Loucy (cell line): ENCODE data around the gene SART3.

Experiments used
- H2AFZ ChIP-seq: fragments of 200-600 bp; sonication (generic); 2 replicates; pipeline ENCODE4 v1.6.0; 2016; ENCODE audit warnings: antibody characterized with exemption, mild to moderate bottlenecking, low read length, moderate library complexity
- H3F3A ChIP-seq: fragments of 200-600 bp; 2 replicates; pipeline ENCODE4 v1.6.0; 2016; ENCODE audit warnings: antibody characterized with exemption, low read depth, mild to moderate bottlenecking
- H3K27me3 ChIP-seq: fragments of 200-600 bp; sonication (generic); 2 replicates; pipeline ENCODE4 v1.6.1; 2014; ENCODE audit warnings: low read length, mild to moderate bottlenecking; ENCODE audit not compliant: insufficient read depth, poor library complexity, severe bottlenecking
- H3K36me3 ChIP-seq: fragments of 200-600 bp; sonication (generic); 2 replicates; pipeline ENCODE4 v1.6.1; 2016; ENCODE audit warnings: low read length; ENCODE audit not compliant: insufficient read depth
- H3K4me1 ChIP-seq: fragments of 200-600 bp; sonication (generic); 2 replicates; pipeline ENCODE4 v1.5.1; 2014; ENCODE audit warnings: low read length, mild to moderate bottlenecking; ENCODE audit not compliant: insufficient read depth, poor library complexity, severe bottlenecking
- H3K4me2 ChIP-seq: fragments of 200-600 bp; sonication (generic); 2 replicates; pipeline ENCODE4 v1.6.0; 2014; ENCODE audit warnings: antibody characterized with exemption, low read length, low read depth, mild to moderate bottlenecking; ENCODE audit not compliant: poor library complexity, severe bottlenecking
- H3K4me3 ChIP-seq: fragments of 200-600 bp; sonication (generic); 2 replicates; pipeline ENCODE4 v1.5.1; 2014; ENCODE audit warnings: low read length, mild to moderate bottlenecking, mixed read lengths; ENCODE audit not compliant: poor library complexity, severe bottlenecking
- H3K79me2 ChIP-seq: fragments of 200-600 bp; sonication (generic); 2 replicates; pipeline ENCODE4 v1.6.1; 2014; ENCODE audit warnings: low read length; ENCODE audit not compliant: insufficient read depth
- H3K9ac ChIP-seq: fragments of 200-600 bp; sonication (generic); 2 replicates; pipeline ENCODE4 v1.6.0; 2014; ENCODE audit warnings: mild to moderate bottlenecking, low read depth, low read length, moderate library complexity; ENCODE audit not compliant: poor library complexity, severe bottlenecking
- H3K9me2 ChIP-seq: fragments of 200-600 bp; sonication (generic); replicated peaks from 2 replicates; pipeline ENCODE4 v1.6.1; 2016; ENCODE audit warnings: low read depth, low read length, mixed read lengths
- H3K9me3 ChIP-seq: fragments of 200-600 bp; sonication (generic); 2 replicates; pipeline ENCODE4 v1.6.1; 2014; ENCODE audit warnings: mild to moderate bottlenecking, antibody characterized with exemption, low read length, low read depth; ENCODE audit not compliant: insufficient read depth
- H4K20me1 ChIP-seq: fragments of 200-600 bp; sonication (generic); 2 replicates; pipeline ENCODE4 v1.6.0; 2014; ENCODE audit warnings: antibody characterized with exemption, low read length, mild to moderate bottlenecking; ENCODE audit not compliant: insufficient read depth, poor library complexity, severe bottlenecking
- EZH2phosphoT487 ChIP-seq: fragments of 200-600 bp; IDR thresholded peaks from 2 replicates; pipeline ENCODE4 v1.6.1; 2018; ENCODE audit warnings: antibody characterized with exemption, mild to moderate bottlenecking, moderate library complexity, borderline replicate concordance
- TF ChIP-seq, protein P1 (sequence below): fragments of 200-600 bp; sonication (generic); conservative IDR thresholded peaks from 2 replicates; pipeline ENCODE4 v1.5.1; 2014; ENCODE audit warnings: mild to moderate bottlenecking, antibody characterized with exemption, low read length

SART3 gene, protein sequence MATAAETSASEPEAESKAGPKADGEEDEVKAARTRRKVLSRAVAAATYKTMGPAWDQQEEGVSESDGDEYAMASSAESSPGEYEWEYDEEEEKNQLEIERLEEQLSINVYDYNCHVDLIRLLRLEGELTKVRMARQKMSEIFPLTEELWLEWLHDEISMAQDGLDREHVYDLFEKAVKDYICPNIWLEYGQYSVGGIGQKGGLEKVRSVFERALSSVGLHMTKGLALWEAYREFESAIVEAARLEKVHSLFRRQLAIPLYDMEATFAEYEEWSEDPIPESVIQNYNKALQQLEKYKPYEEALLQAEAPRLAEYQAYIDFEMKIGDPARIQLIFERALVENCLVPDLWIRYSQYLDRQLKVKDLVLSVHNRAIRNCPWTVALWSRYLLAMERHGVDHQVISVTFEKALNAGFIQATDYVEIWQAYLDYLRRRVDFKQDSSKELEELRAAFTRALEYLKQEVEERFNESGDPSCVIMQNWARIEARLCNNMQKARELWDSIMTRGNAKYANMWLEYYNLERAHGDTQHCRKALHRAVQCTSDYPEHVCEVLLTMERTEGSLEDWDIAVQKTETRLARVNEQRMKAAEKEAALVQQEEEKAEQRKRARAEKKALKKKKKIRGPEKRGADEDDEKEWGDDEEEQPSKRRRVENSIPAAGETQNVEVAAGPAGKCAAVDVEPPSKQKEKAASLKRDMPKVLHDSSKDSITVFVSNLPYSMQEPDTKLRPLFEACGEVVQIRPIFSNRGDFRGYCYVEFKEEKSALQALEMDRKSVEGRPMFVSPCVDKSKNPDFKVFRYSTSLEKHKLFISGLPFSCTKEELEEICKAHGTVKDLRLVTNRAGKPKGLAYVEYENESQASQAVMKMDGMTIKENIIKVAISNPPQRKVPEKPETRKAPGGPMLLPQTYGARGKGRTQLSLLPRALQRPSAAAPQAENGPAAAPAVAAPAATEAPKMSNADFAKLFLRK

DNA sequence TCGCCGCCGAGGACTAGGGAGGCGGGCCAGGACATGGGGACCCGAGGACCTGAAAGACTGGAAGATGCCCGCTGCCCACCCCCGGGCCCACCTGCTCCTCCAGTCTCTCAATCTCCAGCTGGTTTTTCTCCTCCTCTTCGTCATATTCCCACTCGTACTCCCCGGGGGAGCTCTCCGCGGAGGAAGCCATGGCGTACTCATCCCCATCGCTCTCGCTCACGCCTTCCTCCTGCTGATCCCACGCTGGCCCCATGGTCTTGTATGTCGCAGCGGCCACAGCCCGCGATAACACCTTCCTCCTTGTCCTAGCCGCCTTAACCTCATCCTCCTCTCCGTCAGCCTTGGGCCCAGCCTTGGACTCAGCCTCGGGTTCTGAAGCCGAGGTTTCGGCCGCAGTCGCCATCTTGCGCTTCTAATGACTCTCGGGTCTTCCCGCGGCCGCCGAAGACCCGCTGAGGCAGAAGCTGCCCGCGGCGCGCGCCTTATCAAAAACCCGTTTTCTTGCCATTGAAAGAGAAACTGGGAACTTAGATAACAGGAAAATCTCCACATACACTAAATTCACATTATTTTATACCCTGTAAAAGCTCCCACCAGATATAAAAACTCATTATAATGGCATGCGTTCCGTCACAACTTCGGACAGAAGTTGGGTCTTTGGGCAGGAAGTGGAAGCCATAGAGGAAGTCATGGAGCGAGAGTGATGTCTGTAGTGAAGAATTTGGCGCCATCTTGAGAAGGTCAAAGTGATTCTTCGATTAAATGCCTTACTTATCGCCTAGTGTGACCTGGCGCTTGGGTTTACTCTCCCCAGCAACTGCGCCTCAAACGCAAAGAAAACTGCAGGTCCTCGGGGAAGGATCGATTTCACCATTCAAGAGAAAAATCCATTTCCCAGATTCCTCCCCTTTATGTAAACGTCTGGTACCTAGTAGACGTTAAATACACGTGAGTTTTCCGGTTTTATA is at the start of gene SART3:
Gene SART3 (minus strand): TSS at position 422 of the 968 bp plus-strand sequence. CDS start 19 bp downstream, at position 403.
- Histone ChIP-seq H3K79me2 (peaks cover 66% of the 10 kb centered on the region), H3F3A (peaks cover 17% of the 10 kb centered on the region), H2AFZ (peak within 1 kb of the TSS; percentile 96), H3K9ac (peak within 1 kb of the TSS; percentile 97), H3K9me2 (no peaks in the 10 kb centered on the region), H3K4me2 (peak within 1 kb of the TSS; percentile 100), H3K4me3 (peak within 1 kb of the TSS; percentile 85), H3K9me3 (no peaks in the 10 kb centered on the region), H4K20me1 (peaks cover 53% of the 10 kb centered on the region), H3K36me3 (no peaks in the 10 kb centered on the region), H3K4me1 (peaks cover 61% of the 10 kb centered on the region), H3K27me3 (peaks cover 4% of the 10 kb centered on the region)
- no peak for TF ChIP-seq EZH2phosphoT487
- TF ChIP-seq, protein P1, sequence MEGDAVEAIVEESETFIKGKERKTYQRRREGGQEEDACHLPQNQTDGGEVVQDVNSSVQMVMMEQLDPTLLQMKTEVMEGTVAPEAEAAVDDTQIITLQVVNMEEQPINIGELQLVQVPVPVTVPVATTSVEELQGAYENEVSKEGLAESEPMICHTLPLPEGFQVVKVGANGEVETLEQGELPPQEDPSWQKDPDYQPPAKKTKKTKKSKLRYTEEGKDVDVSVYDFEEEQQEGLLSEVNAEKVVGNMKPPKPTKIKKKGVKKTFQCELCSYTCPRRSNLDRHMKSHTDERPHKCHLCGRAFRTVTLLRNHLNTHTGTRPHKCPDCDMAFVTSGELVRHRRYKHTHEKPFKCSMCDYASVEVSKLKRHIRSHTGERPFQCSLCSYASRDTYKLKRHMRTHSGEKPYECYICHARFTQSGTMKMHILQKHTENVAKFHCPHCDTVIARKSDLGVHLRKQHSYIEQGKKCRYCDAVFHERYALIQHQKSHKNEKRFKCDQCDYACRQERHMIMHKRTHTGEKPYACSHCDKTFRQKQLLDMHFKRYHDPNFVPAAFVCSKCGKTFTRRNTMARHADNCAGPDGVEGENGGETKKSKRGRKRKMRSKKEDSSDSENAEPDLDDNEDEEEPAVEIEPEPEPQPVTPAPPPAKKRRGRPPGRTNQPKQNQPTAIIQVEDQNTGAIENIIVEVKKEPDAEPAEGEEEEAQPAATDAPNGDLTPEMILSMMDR, result no peak

DNA sequence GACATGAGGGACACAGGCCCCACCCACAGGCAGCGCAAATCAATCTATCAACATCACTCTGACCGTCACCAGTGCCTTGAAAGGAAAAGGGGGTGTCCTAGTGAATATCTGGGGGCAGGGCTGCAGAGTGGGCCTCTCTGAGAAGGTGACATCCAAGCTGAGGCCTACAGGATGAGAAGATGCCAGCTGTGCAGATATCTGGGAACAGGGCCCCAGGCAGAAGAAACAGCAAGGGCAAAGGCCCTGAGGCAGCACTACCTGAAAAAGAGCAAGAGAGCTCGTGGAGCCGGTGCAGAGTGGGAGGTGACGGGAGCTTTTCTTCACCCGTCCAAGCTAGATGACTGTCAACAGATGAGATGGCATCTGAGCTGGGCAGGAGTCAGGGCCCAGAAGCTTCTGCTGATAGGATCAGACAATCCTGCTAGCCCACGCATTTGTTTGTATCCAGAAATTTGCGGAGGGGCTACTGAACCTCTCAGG is 49.4 kb upstream of the SART3 start:
- no peak overlapping the region for H3K4me2 ChIP-seq
- H3F3A ChIP-seq, result no peaks in the 10 kb centered on the region
- no peaks in the 10 kb centered on the region for H3K9me3 ChIP-seq
- H4K20me1 ChIP-seq, result no peaks in the 10 kb centered on the region
- H3K36me3 ChIP-seq, result no peaks in the 10 kb centered on the region
- H3K4me1 ChIP-seq, result peaks cover 4% of the 10 kb centered on the region
- no peaks in the 10 kb centered on the region for H3K27me3 ChIP-seq
- H3K4me3 ChIP-seq, result no peak overlapping the region
- H3K79me2 ChIP-seq, result no peaks in the 10 kb centered on the region
- no peak overlapping the region for H2AFZ ChIP-seq
- no peak overlapping the region for H3K9ac ChIP-seq
- no peaks in the 10 kb centered on the region for H3K9me2 ChIP-seq
- TF ChIP-seq EZH2phosphoT487, result no peak
- TF ChIP-seq, protein P1, result no peak
